HG02840 (cell line): ENCODE data around the gene CPB1.

Experiments
- ATAC-seq: cut with Tn5 transposase; IDR thresholded peaks from one replicate; pipeline ENCODE4 v1.9.1; 2021; ENCODE audit warnings: mild to moderate bottlenecking, moderate library complexity, moderate number of reproducible peaks; ENCODE audit not compliant: unreplicated experiment, low FRiP score

Gene CPB1

GRCh38 chr3:148828136-148828690 lies 602 bp downstream of the CPB1 start:
- no peak for ATAC-seq

- ATAC-seq: no peak
Observed at GRCh38 chr3:148829926-148830325, 2.3 kb downstream of the CPB1 start.

- ATAC-seq: no peak
Observed at GRCh38 chr3:148833223-148833622, 5.6 kb downstream of the CPB1 start.

GRCh38 chr3:148839805-148840204 lies 12.2 kb downstream of the CPB1 start:
- ATAC-seq: no peak

GRCh38 chr3:148840451-148840850 lies 12.8 kb downstream of the CPB1 start:
- ATAC-seq: no peak

GRCh38 chr3:148845756-148846395 lies 18.3 kb downstream of the CPB1 start:
- ATAC-seq: no peak

GRCh38 chr3:148847351-148847750 lies 19.7 kb downstream of the CPB1 start:
- ATAC-seq: no peak

- no peak for ATAC-seq
Observed at GRCh38 chr3:148848410-148848809, 20.8 kb downstream of the CPB1 start.

GRCh38 chr3:148852271-148852992 lies 24.8 kb downstream of the CPB1 start:
- no peak for ATAC-seq

- no peak for ATAC-seq
Observed at GRCh38 chr3:148853076-148853475, 25.5 kb downstream of the CPB1 start.

GRCh38 chr3:148854061-148854460 lies 26.4 kb downstream of the CPB1 start:
- no peak for ATAC-seq

GRCh38 chr3:148856384-148856783 lies 28.8 kb downstream of the CPB1 start:
- ATAC-seq: no peak

- no peak for ATAC-seq
Observed at GRCh38 chr3:148857316-148857715, 29.7 kb downstream of the CPB1 start.

- peak; percentile 64 for ATAC-seq
Observed at GRCh38 chr3:148861277-148861869, 33.8 kb downstream of the CPB1 start.

- ATAC-seq: no peak
Observed at GRCh38 chr3:148863297-148863696, 35.7 kb downstream of the CPB1 start.

- ATAC-seq: no peak
Observed at GRCh38 chr3:148863814-148864213, 36.2 kb downstream of the CPB1 start.

GRCh38 chr3:148865049-148865448 lies 37.4 kb downstream of the CPB1 start, which contains the start of gene CPA3:
TSS of gene CPA3 (plus strand) at chr3:148865296. CDS start at chr3:148865308, 12 bp downstream.
- ATAC-seq: no peak

GRCh38 chr3:148866261-148866660 lies 38.6 kb downstream of the CPB1 start:
- ATAC-seq: no peak

GRCh38 chr3:148873270-148873927 lies 45.8 kb downstream of the CPB1 start:
- no peak for ATAC-seq

- no peak for ATAC-seq
Observed at GRCh38 chr3:148873977-148874376, 46.4 kb downstream of the CPB1 start.

GRCh38 chr3:148878095-148878494 lies 50.5 kb downstream of the CPB1 start:
- ATAC-seq: no peak
